Stimulated activated CD8-positive, alpha-beta memory T cell treated with anti-CD3 and anti-CD28 coated beads, Interleukin-15, amount 100 ng/mL, for 4 hours (primary cell): ENCODE results near the gene ACSM3.
"Not testable (repeated sequence)": the region's sequence is repeated elsewhere in the genome, so short reads cannot be mapped to it uniquely, and the experiment has no call there.

ENCODE experiments used
- DNase-seq, 2 donors: peaks; one replicate each; pipeline ENCODE4 v3.0.0-alpha.2; 2020; ENCODE audit warnings: low read depth in 2 of 2

The ACSM3 gene

GRCh38 chr16:20760346-20760745, 3.5 kb upstream of the ACSM3 start:
- no peak for DNase-seq

DNA sequence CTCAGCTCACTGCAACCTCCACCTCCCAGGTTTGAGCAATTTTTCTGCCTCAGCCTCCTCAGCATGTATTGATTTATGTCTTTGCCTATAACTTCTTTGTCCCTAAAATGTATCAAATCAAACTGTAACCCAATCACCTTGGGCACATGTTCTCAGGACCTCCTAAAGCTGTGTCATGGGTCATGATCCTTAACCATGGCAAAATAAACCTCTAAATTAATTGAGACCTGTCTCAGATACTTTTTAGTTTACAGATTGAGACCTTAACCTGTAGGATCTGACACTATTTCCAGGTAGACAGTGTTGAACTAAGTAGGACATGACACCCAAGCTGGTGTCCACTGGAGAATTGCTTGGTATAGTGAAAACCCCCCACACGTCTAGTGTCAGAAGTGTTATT, 2.6 kb upstream of the ACSM3 start:
- no peak for DNase-seq

- no peak for DNase-seq
Measured at GRCh38 chr16:20762404-20763123, 1.2 kb upstream of the ACSM3 start.

GRCh38 chr16:20764448-20764847, 634 bp downstream of the ACSM3 start:
- not testable (repeated sequence) for DNase-seq

GRCh38 chr16:20765732-20766131, 1.9 kb downstream of the ACSM3 start:
- DNase-seq: no peak

DNA sequence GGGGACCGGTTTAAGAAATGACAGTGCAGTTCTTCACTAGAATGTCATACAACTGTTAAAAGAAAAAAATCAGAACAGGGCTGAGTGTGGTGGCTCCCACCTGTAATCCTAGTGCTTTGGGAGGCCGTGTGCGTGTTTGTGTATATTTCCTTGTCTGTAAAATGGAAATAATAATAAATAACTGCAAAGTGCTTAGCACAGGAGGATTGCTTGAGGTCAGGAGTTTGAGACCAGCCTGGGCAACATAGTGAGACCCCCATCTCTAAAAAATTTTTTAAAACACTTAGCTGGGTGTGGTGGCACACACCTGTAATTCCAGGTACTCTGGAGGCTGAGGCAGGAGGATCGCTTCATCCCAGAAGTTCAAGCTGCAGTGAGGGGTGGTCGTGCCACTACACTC, 2.5 kb downstream of the ACSM3 start:
- no peak for DNase-seq

GRCh38 chr16:20767577-20767976, 3.8 kb downstream of the ACSM3 start:
- DNase-seq: no peak

- no peak for DNase-seq
Measured at GRCh38 chr16:20768121-20768520, 4.3 kb downstream of the ACSM3 start.

DNA sequence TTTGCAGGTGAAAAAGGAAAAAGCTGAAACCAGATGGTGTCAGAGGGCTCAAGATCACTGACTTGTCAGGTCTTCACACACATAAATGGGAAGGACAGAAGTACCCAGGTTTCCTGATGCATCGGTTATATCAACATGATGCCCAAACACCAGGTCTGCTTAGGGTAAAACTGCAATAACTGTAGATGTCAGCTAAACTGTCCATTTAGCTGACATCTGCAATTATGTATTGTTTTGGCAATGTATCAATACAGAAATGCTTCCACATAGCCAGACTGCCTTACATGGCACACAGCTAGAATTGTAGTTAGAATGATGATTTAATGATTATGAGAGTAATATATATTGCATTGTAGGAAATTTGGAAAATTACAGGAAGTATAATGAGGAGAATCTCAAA, 5.0 kb downstream of the ACSM3 start:
- DNase-seq: no peak

DNA sequence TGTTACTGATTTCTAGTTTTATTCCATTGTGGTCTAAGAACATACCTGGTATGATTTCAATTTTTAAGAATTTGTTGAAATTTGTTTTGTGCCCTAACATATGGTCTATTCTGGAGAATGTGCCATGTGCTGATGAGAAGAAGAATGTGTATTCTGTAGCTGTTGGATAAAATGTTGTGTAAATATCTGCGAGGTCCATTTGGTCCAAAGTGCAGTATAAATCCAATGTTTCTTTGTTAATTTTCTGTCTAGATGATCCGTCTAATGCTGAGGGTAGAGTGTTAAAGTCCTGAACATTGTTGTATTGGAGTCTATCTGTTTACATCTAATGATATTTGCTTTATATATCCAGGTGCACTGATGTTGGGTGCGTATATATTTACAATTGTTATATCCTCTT, 9.9 kb downstream of the ACSM3 start:
- DNase-seq: no peak

DNA sequence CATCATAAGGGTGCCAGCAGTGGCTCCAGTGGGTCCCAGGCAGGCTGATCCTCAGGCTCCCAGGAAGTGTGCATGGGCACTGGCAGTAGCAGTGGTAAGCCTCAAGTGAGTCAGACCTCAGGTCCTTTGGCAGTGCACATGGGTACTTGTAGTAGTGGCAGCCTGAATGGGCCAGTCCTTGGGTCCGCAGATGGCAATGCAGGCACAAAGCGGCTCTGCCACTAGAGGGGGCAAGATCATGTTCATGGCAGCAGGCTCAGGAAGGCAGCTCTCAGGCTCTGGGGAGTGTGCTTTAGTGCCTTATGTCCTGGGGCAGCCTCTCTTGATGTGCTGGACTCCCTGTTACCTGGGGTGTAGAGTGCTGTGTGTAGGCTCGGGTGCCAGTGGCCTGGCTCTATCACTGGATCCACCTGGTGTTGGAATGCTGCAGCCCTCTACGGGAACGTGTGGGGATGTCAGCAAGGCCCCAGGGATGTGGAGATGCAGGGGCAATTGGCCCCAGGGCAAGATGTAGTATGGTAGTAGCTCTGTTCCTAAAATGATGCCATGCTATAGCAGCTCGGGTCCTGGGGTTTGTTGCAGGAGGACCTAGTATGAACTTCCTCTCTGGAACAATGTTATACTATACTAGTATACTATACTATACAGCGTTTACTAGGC, 11.0 kb downstream of the ACSM3 start:
- no peak for DNase-seq

DNA sequence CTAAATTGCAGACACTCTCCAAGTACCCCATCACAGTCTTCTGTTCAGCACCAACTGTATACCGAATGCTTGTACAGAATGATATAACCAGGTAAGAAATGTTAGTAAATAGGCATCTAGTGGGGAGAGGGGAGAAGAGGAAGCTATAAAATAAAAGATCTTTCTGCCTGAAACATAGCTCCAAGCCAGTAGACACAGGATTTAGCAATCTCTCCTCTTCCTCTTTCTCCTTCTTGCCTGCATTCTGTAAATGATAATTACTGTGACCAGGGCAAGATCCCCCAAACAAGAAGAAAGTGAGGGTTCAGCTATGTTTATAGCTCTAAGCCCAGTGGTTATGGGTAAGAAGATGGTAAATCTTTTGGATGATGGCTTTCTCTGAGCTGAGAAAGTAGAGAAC, 17.9 kb downstream of the ACSM3 start:
- DNase-seq: no peak

GRCh38 chr16:20782470-20782869, 18.7 kb downstream of the ACSM3 start:
- DNase-seq: no peak

DNA sequence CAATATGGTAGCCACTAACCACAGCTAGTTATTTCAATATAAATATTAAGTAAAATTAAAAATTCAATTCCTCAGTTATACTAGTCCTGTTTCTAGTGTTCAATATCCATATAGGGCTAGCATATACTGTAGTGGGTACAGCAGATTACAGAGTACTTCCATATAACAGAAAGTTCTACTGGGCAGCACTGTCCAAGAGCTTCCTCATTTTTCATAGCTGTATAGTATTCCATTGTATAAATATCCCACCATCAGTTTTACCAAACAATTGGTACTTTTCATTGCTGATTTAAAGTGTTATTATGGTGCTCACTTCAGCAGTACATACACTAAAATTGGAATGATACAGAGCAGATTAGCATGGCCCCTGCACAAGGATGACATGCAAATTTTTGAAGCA, 20.4 kb downstream of the ACSM3 start:
- no peak for DNase-seq

DNA sequence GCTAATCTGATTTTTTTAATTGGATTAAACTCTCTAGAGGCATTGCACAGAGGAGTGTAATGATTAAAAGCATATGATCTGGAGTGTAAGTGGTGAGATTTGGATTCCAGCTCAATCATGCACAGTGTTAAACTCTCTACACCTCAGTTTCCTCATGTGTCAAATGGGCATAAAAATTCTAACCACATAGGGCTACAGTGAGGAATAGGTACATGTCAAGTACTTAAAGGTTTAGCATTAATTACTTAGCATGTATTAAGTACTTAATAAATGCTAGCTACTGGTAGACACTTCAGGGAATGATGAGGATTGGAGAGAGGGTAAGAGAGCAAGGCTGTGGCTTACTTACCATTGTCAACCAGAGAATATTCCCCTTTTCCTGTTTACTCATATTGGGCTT, 25.3 kb downstream of the ACSM3 start:
- no peak for DNase-seq

DNA sequence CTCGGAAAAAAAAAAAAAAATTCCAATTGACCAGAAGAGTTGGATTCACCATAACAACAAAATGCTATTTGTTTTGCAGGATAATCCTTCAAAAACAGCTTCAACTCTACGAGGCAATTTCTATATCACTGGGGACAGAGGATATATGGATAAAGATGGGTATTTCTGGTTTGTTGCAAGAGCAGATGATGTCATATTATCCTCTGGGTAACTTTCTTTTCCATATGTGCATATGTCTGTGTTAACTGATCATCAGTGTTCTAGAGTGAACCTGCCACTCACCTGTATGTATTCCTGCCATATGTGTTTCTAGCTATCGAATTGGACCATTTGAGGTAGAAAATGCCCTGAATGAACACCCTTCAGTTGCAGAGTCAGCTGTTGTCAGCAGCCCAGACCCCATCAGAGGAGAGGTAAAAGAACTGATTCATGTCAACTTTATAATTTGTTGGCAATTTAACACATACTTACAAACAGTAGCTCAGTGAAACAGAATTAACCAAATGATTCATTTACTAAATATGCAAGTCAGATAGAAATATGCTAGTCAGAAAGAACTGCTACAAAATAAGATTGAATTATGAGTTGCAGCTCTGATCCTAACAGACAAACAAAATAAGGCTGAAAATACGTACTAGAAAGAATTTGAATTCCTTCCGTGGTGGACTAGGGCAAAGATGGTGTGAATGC, 28.3 kb downstream of the ACSM3 start:
- no peak for DNase-seq

DNA sequence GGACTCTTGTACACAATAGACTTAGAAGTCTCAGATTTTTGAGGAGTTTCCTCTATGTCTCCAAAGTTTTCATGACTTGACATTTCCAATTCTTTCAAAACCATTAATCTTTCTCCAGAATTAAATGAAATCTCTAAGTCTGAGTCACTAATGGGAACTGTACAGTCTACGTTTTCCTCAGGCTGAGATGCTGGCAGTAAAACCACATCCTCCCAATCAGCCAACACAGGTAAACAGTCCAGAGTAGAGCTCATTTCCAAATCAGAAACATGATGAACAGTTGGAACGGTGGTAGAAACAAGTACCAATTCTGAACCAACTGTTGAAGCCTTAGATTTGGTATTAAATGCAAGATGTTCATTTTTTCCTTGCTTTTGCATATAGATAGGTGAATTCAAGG, 34.5 kb downstream of the ACSM3 start:
- DNase-seq: no peak

DNA sequence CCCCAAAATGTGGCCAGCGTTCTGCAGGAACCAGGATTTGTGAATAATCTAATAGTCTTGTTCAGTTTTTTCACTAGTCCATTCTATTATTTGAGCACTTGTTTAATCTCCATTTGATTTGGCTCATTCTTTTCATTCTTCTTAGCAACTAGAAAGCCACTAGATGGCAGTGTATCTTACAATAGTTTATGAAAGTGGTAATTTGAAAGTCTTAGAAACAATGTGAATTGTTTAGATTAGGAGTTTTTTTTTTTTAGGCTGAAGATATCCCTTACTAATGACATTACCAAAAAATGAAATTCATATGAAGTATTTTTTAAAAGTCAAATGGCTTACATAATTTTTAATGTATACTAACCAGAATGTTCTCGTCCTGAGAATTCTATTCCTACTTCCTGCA, 35.8 kb downstream of the ACSM3 start:
- no peak for DNase-seq

GRCh38 chr16:20801278-20801677, 37.5 kb downstream of the ACSM3 start:
- no peak for DNase-seq

DNA sequence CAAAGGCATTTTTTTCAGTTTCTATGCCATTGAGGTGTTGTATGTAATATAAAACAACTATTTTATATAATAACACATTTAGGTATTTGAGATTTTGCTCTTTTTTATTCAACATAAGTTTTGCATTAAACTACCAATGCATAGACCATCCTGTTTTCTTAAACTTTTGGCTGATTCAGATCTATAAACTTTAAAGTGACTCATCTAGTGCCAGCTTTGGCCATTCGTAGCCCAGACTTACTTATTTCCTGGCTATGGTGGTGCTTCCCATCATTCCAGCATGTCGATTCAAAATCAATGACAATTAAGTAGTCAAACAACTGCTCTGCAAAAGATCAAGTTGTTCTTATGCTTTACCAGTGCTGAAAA, 39.4 kb downstream of the ACSM3 start:
- DNase-seq: no peak

DNA sequence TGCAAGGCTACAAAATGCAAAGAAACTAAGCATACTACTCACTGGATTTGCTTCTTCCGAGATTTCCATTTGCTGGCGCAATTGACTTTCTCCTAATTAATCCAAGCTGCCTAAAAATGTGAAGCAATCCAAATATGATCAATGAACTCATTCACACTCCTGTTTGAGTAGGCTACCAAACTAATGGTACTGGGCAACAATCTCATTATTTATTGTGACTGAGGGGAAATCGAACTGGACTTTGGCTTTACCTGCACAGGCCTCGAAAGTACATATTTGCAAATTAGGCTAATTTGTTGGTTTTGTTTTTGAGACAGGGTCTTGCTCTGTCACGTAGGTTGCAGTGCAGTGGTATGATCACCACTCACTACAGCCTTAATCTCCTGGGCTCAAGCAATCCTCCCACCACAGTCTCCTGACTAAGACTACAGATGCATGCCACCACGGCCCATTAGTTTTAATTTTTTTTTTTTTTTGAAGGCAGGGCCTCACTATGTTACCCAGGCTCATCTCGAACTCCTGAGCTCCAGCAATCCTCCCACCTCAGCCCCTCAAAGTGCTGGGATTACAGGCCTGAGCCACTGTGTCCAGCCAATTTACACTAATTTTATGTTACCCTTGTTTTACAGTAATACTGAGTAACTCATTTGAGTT, 39.9 kb downstream of the ACSM3 start:
- DNase-seq: no peak

DNA sequence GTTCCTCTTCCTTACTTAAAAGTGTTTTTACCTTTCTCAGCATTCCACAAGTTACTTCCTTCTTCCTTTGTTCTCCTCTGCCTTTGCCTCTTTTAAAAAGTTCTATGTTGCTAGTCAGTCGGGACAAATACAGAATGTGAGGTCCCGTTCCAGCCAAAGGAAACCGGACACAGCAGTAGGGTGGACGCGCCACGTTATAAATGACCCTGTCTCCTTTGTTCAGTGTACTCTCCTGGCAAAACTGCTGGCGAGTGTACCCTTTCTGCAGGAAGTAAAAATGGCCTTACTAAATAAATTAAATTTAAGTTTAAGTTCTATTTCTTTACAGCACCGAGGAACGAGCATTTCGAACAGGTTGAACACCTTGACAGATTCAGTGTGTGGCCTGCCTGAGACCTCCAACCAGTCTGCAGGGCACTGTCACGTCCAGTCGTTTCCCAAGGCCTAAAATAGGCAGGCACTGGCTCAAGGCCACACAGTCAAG, 41.9 kb downstream of the ACSM3 start:
- DNase-seq: not testable (repeated sequence)
